GM18951 (cell line): ENCODE data around the gene ARHGEF18.
"Not testable (repeated sequence)": the region's sequence is repeated elsewhere in the genome, so short reads cannot be mapped to it uniquely, and the experiment has no call there.

Experiments
- POLR2A ChIP-seq: IDR thresholded peaks from 4 replicates; pipeline ENCODE4 v1.6.1; 2011; ENCODE audit warnings: mild to moderate bottlenecking; ENCODE audit not compliant: insufficient read length, insufficient read depth; ENCODE audit errors: extremely low read depth
- in situ Hi-C: fragments of 300-500 bp; cut with MboI; formaldehyde crosslinking; loops from one replicate; pipeline ENCODE4 v1.12.0; 2022; ENCODE audit warnings: low sequenced_read_pairs, mixed read lengths, inconsistent platforms; ENCODE audit not compliant: unreplicated experiment

The ARHGEF18 gene

GRCh38 chr19:7355871-7356270 lies 7.1 kb downstream of the ARHGEF18 start:
- in situ Hi-C loops = no loop called here
- no peak for TF ChIP-seq POLR2A

DNA sequence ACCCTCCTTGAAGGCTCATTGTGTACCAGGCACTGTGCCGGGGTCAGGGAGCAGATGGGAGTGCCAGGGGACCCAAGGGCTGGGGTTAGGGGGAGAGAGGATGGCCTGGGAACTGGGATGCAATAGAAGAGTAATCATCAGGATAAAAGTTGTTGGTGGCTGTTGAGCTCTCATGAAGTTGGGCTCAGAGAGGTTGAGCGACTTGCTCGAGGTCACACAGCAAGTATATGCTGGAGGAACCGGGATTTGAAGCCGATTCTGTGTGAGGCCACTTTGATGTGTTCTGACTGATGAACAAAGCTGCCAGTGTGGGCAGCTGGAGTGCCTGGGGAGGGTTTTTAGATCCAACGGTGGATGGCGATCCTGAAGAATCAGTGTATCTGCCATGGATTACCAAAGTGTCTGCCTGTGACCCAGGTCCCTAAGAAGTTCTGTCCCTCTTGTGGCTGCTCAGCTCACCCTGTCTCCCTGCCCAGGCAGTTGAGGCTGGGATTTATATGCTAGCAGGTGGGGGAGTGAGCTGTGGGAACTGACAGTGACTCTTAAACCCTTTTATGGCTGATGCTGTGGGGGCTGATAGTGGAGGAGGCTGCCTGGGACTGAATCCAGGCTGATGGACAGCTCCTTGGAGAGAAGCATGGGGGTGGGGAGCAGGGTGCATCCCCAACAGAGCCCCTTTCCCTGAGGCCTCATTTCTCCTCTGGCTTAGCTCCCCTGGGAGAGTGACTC lies 8.3 kb downstream of the ARHGEF18 start:
- in situ Hi-C loops = no loop called here

GRCh38 chr19:7358102-7358597 lies 9.4 kb downstream of the ARHGEF18 start:
- in situ Hi-C loops = no loop called here
- TF ChIP-seq POLR2A = no peak

More for the DNA sequence above, 8.3 kb downstream of the ARHGEF18 start:
- TF ChIP-seq POLR2A = no peak

GRCh38 chr19:7360393-7360984 lies 11.8 kb downstream of the ARHGEF18 start:
- TF ChIP-seq POLR2A = no peak

GRCh38 chr19:7363225-7363624 lies 14.5 kb downstream of the ARHGEF18 start:
- in situ Hi-C loops = no loop called here
- no peak for TF ChIP-seq POLR2A

More at GRCh38 chr19:7360393-7360984, 11.8 kb downstream of the ARHGEF18 start:
- in situ Hi-C loops = no loop called here

DNA sequence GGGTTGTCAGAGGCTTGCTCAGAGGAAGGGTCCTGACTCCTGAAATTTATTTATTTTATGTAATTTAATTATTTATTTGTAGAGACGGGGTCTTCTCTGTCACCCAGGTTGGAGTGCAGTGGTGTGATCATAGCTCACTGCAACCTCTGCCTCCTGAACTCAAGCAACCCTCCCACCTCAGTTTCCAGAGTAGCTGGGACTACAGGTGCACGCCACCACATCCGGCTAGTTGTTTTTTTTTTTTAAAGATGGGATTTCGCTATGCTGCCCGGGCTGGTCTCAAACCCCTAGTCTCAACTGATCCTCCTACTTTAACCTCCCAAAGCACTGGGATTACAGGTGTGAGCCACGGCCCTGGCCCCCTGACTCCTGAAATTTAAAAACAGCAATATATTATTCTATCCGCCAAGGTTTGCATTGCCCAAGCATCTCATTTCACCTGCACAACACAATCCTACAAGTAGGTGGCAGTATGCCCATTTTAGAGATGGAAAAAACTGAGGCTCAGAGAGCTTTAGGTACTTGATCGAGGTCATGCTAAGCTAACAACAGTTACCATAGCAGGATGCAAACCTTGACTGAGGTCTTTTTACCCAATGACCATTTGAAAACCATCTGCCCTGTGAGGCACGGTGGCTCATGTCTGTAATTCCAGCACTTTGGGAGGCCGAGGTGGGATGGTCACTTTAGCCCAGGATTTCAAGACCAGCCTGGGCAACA lies 18.1 kb downstream of the ARHGEF18 start:
- in situ Hi-C loops = no loop called here
- TF ChIP-seq POLR2A = no peak

DNA sequence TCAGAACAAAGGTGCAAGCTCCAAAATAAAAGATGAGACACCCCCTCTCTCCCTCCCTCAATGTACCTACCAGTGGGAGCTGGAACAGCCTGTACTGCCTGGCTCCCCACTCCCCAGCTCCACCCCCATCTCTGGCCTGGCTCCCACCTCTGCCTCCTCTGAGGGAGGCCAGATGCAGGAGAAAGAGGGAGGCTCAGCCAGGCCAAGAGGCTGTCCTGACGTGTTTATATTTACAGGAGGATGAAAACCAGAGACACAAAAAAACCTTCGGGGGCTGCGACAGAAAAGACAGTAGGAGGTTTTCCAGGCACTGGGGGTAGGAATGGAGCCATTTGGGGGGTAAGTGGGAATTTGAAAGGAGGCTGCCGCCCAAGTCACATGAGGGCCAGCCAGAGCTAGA lies 19.7 kb downstream of the ARHGEF18 start:
- in situ Hi-C loops = no loop called here
- no peak for TF ChIP-seq POLR2A

- in situ Hi-C loops = not testable (repeated sequence)
Measured at GRCh38 chr19:7368866-7369265, 20.1 kb downstream of the ARHGEF18 start.

DNA sequence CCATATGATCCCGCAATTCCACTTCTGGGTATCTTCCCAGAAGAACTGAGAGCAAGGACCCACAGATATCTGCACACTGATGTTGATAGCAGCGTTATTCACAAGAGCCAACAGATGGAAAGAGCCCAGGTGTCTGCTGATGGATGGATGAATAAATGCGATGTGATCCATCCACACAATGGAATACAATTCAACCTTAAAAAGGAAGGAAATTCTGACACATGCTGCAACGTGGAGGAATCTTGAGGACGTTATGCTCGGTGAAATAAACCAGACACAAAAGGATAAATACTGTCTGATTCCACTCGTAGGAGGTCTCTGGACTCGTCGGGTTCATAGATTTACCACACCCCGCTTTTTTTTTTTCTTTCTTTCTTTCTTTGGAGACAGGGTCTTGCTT lies 21.8 kb downstream of the ARHGEF18 start:
- in situ Hi-C loops = no loop called here
- TF ChIP-seq POLR2A = no peak

GRCh38 chr19:7371001-7371400 lies 22.3 kb downstream of the ARHGEF18 start:
- no peak for TF ChIP-seq POLR2A
- in situ Hi-C loops = no loop called here

DNA sequence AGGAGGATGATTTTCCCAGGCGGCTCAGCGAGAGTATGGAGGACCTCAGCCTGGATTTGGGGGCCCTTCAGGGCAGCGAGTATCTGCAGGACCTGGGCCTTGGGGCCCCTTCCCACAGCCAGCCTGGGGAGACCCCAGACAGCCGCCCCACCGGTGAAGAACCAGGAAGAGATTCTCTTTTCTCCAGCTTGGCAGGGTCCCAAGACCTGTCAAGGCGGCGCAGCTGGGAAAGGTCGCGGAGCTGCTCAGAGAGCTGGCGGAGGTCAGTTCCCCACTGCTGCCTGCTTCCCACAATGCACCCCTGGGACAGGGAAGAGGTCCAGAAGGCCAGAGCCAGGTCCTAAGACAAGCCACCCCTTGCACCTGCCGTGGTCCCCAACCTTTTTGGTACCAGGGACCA lies 24.1 kb downstream of the ARHGEF18 start:
- no peak for TF ChIP-seq POLR2A
- in situ Hi-C loops = no loop called here

DNA sequence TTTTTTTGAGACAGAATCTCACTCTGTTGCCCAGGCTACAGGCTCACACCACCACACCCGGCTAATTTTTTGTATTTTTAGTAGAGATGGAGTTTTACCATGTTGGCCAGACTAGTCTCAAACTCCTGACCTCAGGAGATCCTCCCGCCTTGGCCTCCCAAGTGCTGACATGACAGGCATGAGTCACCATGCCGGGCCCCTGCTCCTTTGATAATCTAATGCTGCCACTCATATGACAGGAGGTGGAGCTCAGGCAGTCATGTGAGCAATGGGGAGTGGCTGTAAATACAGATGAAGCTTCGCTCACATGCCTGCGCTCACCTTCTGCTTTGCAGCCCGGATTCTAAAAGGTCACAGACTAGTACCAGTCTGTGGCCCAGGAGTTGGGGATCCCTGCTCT lies 25.1 kb downstream of the ARHGEF18 start:
- TF ChIP-seq POLR2A = no peak
- in situ Hi-C loops = no loop called here

DNA sequence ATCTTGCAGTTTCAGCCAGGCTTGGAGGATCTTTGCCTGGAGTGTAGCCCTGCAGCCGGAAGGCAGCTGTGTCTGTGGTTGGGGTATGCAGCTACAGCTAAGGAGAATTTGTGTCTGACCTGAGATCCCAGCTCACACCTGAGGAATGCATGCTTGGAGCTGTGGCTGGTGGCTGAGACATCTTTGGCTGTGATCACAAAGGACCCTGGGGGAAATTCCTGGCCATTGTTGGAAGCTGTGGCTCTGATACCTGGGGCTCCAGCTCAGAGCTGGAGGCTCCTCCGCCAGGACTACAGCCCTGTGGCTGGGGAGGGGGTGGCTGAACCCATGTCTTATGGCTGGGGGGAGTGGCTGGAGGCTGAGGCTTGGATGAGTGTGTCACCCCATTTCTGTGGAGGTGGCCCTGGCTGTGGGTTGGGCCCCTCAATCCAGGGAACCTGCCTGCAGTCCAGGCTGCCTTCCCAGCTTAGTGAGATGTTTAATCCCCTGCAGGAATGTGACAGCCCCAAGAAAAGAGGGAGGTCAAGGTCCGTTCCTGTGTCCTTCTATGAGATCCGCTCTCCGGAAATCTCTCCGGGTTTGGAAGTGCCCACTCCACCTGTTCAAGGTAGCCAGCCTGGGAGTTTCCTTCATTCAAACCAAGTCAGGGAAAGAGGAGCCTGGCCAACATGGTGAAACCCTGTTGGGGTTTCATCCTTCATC lies 27.6 kb downstream of the ARHGEF18 start:
- in situ Hi-C loops = no loop called here
- TF ChIP-seq POLR2A = no peak

- in situ Hi-C loops = no loop called here
- TF ChIP-seq POLR2A = no peak
Measured at GRCh38 chr19:7377196-7377595, 28.5 kb downstream of the ARHGEF18 start.

DNA sequence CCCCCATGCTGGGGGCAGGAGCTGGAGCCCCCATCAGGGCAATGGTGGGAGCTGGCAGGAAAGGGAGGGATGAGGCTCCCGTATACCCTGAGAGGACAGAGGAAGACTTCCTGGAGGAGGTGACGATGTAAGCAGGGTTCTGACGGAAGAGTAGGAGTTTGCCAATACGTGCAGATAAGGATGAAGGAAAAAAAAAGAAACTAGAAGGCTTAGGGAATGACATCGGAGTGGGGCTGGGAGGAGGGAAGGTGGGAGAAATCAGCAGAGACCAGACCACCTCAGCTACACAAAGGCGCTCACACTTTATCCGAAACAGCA lies 32.3 kb downstream of the ARHGEF18 start:
- no peak for TF ChIP-seq POLR2A
- in situ Hi-C loops = no loop called here
